Measurements from ENCODE around the gene CELF4.

- TF ChIP-seq POLR2A (IDR thresholded peaks at IDR 0.05): no peak
- no peak for TF ChIP-seq CTCF (IDR thresholded peaks at IDR 0.05)
- no peak for TF ChIP-seq EP300 (IDR thresholded peaks at IDR 0.05)
Measured at GRCh38 chr18:37380546-37381110, 185.0 kb downstream of the CELF4 start.
